GM12865 (cell line): Measurements from ENCODE around the gene NME1.

Experiments used
- DNase-seq: peaks from one replicate; pipeline ENCODE4 v3.0.0; 2010; ENCODE audit warnings: low read depth
- H3K4me3 ChIP-seq: 2 replicates; pipeline ENCODE4 v1.5.1; 2011; ENCODE audit warnings: mild to moderate bottlenecking, low read depth, low read length, control low read depth
- CTCF ChIP-seq: IDR thresholded peaks from 2 replicates; pipeline ENCODE4 v1.5.1; 2011; ENCODE audit warnings: low read length, control low read depth, low read depth, inconsistent platforms; ENCODE audit not compliant: insufficient read depth; ENCODE audit errors: missing control alignments

NME1 gene

GRCh38 chr17:51180486-51180885, 27.1 kb downstream of the NME1 start:
- no peak for DNase-seq
- TF ChIP-seq CTCF: no peak
- H3K4me3 ChIP-seq: no peak overlapping the region

- TF ChIP-seq CTCF: no peak
- H3K4me3 ChIP-seq: no peak overlapping the region
- DNase-seq: no peak
Observed at GRCh38 chr17:51184124-51184523, 30.8 kb downstream of the NME1 start.

GRCh38 chr17:51185763-51186332, 32.5 kb downstream of the NME1 start:
- no peak for DNase-seq
- H3K4me3 ChIP-seq: no peak overlapping the region
- TF ChIP-seq CTCF: no peak

- no peak for TF ChIP-seq CTCF
- H3K4me3 ChIP-seq: no peak overlapping the region
- DNase-seq: no peak
Observed at GRCh38 chr17:51188271-51188833, 35.0 kb downstream of the NME1 start.

GRCh38 chr17:51189162-51189561, 35.8 kb downstream of the NME1 start:
- H3K4me3 ChIP-seq: no peak overlapping the region
- TF ChIP-seq CTCF: no peak
- DNase-seq: no peak

- no peak for DNase-seq
- no peak for TF ChIP-seq CTCF
- no peak overlapping the region for H3K4me3 ChIP-seq
Observed at GRCh38 chr17:51189628-51190027, 36.3 kb downstream of the NME1 start.

- TF ChIP-seq CTCF: no peak
- H3K4me3 ChIP-seq: no peak overlapping the region
- DNase-seq: no peak
Observed at GRCh38 chr17:51191895-51192294, 38.5 kb downstream of the NME1 start.
